Vagina (tissue), 2 donors: ENCODE data around the gene MICAL2.

Source experiments
- CTCF ChIP-seq, 3 experiments: fragments of 450-650 bp in 2 of 3; fragments of 200-600 bp in 1 of 3; sonication (generic) in 1 of 3; IDR thresholded peaks; one replicate each; pipeline ENCODE4 v1.5.1; 2017 to 2019; ENCODE audit warnings: antibody characterized with exemption in 3 of 3, mild to moderate bottlenecking in 2 of 3, moderate library complexity in 2 of 3
- POLR2A ChIP-seq, 2 donors: fragments of 450-650 bp; IDR thresholded peaks; one replicate each; pipeline ENCODE4 v1.6.1; 2017; ENCODE audit warnings: antibody characterized with exemption in 2 of 2, mild to moderate bottlenecking in 2 of 2, moderate library complexity in 2 of 2
- POLR2AphosphoS5 ChIP-seq, 2 donors: sonication (generic); formaldehyde crosslinking; IDR thresholded peaks; one replicate each; pipeline ENCODE4 v1.9.0; 2017; ENCODE audit warnings: antibody characterized with exemption in 2 of 2, mild to moderate bottlenecking in 2 of 2, low read depth in 1 of 2; ENCODE audit not compliant: insufficient read depth in 1 of 2

DNA sequence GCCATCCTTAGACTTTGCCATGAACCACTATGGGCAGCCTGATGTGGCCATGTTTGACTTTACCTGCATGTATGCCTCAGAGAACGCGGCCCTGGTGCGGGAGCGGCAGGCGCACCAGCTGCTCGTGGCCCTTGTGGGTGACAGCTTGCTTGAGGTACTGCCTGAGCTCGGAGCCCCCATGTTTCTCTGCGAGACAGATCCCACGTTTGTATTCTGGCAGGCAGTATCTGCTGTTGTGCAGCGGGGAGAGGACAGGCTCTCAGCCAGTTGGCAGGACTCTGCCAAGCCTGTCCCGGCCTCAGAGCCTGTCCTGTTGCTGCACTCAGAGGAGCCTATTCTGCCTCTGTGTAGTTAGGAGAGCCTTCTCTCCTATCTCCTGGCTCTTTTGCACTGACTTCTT is 109.9 kb downstream of the MICAL2 start:
- no peak for TF ChIP-seq CTCF (IDR thresholded peaks at IDR 0.05)
- TF ChIP-seq POLR2A (IDR thresholded peaks at IDR 0.05): no peak
- peak in 1 of 2 donors; percentile 30 for TF ChIP-seq POLR2AphosphoS5 (IDR thresholded peaks at IDR 0.05; ENCODE audit: insufficient read depth in 1 of 2, low read depth in 1 of 2)
